M059J (cell line): ENCODE data around the gene TSPAN10. TPM values are rescaled to one million over a fixed set of nuclear protein-coding genes. Genes with fewer than 3 reads are reported as not detected.

Experiments
- DNase-seq: peaks from one replicate; pipeline ENCODE4 v3.0.0-alpha.2; 2012; ENCODE audit warnings: low read depth
- total RNA-seq: library from RNA; depleted of rRNA; stranded (reverse); fragments of >200 nt; shearing (Covaris generic); gene quantifications from 2 replicates; pipeline ENCODE4 v1.2.3, GENCODE V29; 2014

TSPAN10 gene
- total RNA-seq, 1 experiment from 2014 or later = 5.3 TPM

- no peak for DNase-seq
Measured at GRCh38 chr17:81631482-81631881, 5.5 kb upstream of the TSPAN10 start.

- DNase-seq = no peak
Measured at GRCh38 chr17:81635431-81635830, 1.6 kb upstream of the TSPAN10 start.

DNA sequence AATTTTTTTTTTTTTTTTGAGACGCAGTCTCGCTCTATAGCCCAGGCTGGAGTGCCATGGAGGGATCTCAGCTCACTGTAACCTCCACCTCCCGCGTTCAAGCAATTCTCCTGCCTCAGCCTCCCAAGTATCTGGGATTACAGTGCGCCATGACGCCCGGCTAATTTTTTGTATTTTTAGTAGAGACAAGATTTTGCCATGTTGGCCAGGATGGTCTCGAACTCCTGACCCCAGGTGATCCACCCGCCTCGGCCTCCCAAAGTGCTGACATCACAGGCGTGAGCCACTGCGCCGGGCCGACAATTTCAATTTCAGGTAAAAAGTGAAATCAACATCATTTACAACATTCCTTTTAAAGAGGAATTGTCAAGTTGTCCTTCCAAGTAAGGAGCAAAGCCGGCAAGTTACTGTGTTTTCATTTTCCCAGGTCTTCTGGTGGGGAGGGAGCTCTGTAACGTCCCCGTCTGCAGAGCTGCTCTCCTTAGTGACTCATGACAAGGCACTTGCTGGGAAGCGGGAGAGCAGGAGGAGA is 957 bp upstream of the TSPAN10 start:
- DNase-seq = peak; percentile 66

- DNase-seq = no peak
Measured at GRCh38 chr17:81638683-81639082, 1.7 kb downstream of the TSPAN10 start.

DNA sequence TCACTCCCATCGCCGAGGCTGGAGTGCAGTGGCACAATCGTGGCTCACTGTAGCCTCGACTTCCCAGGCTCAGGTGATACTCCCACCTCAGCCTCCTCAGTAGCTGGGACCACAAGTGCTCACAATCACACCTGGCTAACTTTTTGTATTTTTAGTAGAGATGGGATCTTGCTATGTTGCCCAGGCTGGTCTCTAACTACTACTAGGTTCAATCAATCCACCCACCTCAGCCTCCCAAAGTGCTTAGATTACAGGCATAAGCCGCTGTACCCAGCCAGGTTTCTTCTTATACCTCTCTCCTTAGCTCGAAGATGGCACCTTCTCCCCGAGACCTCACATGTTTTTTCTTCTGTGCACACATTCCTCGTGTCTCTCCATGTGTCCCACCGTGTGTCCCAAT is 3.0 kb downstream of the TSPAN10 start:
- DNase-seq = no peak

- DNase-seq = peak; percentile 77
Measured at GRCh38 chr17:81641825-81642489, 5.0 kb downstream of the TSPAN10 start.

DNA sequence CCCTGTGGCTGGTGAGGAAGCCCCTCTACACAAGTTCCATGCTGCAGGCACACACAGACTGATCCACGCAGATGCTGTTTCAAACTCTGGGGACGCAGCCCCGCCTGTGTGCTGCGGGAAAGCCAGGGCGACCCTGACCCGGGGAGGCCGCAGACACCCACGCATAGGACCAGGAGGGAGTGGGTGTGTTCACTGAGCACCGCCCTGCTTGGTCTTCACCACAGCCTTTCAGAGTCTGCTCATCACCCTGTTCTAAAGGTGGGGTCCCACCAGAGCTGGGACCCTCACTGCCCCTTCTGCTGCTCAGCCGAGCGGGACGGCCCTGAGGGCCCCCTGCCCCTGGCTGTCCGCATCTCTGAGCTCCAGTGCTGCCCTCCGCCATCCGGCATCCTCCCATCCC is 7.5 kb downstream of the TSPAN10 start:
- DNase-seq = no peak

DNA sequence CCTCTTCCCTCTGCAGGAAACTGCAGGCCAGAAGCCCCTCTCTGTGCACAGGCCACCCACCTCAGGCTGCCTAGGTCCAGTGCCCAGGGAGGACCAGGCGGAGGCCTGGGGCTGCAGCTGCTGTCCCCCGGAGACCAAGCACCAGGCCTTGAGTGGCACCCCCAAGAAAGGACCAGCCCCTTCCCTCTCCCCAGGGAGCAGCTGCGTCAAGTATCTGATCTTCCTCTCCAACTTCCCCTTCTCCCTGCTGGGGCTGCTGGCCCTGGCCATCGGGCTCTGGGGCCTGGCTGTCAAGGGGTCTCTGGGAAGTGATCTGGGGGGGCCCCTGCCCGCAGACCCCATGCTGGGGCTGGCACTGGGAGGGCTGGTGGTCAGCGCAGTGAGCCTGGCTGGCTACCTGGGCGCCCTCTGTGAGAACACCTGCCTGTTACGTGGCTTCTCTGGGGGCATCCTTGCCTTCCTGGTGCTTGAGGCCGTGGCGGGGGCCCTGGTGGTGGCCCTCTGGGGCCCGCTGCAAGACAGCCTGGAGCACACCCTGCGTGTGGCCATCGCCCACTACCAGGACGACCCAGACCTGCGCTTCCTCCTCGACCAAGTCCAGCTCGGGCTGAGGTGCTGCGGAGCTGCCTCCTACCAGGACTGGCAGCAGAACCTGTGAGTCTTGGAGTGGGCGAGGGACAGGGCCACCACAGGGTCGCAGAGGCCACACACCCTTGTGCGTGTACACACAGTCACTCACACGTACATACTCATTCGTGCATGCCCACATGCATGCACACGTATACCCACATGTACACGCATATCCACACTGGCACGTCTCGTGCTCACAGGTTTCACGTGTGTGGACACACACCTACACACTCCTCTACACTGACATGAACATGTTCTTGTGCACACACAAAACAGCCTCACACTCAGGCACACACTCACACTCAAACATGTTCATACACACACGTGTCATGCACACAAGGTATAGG is 8.3 kb downstream of the TSPAN10 start:
- no peak for DNase-seq

- DNase-seq = no peak
Measured at GRCh38 chr17:81646869-81647600, 10.0 kb downstream of the TSPAN10 start.

GRCh38 chr17:81647640-81648012 is 10.6 kb downstream of the TSPAN10 start:
- no peak for DNase-seq

- no peak for DNase-seq
Measured at GRCh38 chr17:81648013-81648706, 11.2 kb downstream of the TSPAN10 start.

DNA sequence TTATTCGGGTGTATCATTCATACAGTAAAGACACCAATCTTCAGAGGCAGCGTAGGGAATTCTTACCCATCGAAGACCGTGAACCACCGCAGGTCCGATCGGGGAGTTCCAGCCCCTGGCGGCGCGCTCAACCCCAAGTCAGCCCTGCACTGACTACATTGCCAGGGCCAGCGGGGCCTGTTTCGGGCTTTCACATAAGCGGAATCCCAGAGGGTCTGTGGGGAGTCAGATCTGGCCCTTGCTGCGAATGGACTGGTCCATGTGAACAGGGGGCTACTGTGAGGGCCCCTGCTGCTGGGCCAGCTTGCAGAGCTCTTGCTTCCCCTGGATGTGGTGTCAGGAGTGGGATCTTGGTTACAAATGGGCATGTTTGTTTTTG is 11.7 kb downstream of the TSPAN10 start:
- no peak for DNase-seq

DNA sequence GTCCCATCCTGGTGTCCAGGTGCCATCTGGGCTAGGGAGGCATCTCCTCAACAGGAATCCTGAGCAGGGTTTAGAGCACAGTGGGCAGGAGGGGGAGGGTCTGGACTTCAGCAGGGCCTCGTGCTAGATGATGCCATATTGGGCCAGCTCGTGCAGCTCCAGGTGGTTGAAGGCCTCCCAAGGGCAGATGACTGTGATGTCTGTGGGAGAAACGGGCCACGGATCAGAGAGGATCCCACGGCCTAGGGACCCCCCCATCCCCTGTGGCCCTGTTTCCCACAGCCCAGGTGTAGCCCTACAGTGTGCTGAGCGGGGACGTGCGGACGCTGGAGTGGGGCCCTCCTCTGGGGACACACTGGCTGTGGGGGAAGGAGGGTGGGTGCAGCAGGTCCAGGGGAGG is 14.0 kb downstream of the TSPAN10 start:
- no peak for DNase-seq

- DNase-seq = peak; percentile 96
Measured at GRCh38 chr17:81651692-81652091, 14.7 kb downstream of the TSPAN10 start.

DNA sequence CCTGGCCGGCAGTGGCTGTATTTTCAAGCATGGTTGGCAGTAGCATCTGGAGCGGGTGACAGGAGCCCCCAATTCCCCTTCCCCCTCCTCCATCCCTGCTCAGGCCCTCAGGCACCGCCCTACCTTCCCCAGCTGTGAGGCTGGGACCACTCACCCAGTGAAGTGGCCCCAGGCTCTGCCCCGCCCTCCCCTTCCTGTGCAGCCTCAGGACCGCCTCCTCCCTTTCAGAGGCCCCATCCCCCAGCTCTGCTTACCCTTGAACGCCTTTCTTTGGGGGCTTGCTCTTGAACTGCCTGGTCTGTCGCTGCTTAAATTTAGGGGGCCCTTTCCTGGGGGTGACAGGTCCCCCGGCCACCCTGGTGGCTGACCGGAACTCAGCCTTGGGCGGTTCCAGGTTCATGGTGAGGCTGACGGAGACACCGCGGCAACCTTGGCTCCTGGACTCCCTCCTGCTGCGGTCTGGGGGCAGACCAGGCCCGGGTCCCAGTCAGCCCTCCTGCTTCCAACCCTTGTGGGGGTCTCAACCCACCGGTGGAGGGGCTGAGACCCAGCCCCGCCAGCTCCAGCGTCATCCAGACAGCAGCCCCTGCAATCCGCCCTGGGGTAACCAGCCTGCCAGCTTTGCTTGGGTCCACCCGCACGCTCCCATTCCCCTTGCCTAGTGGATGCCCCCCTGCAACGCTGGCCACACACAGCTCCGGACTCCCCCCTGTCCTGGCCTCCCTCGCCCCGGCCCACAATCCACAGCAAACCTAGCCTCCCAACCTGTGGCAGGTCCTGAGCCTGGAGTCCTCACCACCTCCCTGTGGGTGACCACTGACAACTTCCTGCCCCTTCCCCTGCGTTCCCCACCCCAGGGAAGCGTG is 16.1 kb downstream of the TSPAN10 start:
- no peak for DNase-seq

DNA sequence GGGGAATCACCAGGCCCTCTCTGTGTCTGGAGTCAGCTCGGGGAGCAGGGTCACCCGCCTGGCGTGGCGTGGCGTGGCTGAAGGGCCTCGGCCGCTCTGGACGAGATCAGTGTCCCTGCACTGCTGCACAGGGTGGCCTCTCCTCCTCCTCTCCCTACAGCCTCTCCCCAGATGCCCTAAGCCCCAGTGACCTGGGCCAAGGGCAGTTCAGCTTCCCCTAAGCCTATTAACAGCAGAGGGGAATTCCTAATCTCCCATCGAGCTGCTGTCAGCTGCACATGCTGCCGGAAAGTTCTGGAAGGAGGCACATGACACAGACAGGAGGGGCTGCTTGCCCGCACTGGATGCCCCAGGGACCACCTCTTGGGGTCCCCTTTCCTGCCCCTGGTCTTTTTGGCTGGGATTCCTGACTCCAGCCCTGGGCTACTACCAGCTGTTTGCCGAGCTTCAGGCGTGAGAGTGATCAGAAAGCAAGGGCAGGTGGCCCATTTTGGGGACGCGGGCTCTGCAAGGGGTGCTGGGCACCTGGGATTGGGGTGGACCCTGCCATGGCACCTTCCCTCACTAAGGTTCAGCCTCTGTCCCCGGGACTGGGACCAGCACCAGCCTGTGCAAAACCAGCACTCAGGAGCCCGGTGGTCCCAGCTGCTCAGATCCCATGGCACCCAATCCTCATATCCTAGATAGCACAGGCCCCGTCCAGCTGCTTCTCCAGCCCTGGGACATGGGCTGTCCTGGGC is 18.6 kb downstream of the TSPAN10 start:
- DNase-seq = no peak

DNA sequence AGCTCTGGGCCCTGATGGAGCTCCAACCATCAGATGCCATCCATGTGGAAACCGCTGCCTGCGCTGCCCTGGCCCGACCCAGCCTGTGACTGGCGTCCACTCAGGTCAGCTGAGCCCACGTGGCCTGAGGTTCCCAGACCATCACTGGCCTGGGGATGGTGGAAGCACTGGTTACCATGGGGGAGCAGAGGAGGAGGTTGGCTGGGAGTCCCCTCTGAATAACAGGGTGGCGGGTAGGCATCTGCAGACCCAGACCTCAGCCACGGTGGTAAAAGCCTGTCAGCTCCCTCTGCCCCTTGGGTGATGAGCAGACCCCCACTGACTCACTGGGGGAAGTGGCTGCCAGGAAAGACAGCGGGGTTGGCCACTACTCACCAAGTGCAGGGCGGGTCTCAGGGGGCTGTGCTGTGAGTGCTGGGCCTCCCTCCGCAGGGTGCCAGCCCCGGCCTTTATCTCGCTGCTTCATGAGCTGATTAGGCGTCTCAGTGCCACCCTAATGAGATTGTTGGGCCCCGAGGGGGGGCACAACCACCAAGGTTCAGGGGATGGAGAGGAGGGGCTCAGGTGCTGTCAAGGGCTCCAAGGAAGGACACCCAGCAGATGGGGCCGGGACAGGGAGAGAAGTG is 19.2 kb downstream of the TSPAN10 start, which contains the start of gene PDE6G:
TSS of gene PDE6G (minus strand) at position 425 of the 626 bp plus-strand sequence. CDS start 3,237 bp downstream, outside the sequence.
- no peak for DNase-seq

- no peak for DNase-seq
Measured at GRCh38 chr17:81656835-81657234, 19.8 kb downstream of the TSPAN10 start.

DNA sequence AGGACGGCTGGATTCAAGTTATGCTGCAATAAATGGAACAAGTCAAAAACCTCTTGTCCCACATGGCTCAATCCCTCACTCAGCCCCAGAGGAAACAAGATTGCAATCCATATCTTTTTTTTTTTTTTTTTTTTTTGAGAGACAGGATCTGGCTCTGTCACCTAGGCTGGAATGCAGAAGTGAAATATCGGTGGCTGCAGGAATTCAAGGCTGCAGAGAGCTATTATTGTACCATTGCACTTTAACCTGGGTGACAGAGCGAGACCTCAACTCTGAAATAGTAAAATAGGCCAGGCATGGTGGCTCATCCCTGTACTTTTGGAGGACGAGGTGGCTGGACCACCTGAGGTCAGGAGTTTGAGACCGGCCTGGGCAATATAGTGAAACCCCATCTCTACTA is 22.0 kb downstream of the TSPAN10 start:
- DNase-seq = no peak
